Stimulated activated CD8-positive, alpha-beta memory T cell treated with anti-CD3 and anti-CD28 coated beads, Interleukin-4, amount 100 ng/mL, for 4 hours (primary cell): Measurements from ENCODE around the gene TRIM65.
"Not testable (repeated sequence)": the region's sequence is repeated elsewhere in the genome, so short reads cannot be mapped to it uniquely, and the experiment has no call there.

Experiments
- DNase-seq, 2 donors: peaks; one replicate each; pipeline ENCODE4 v3.0.0-alpha.2; 2020; ENCODE audit warnings: low read depth in 2 of 2, low spot score in 1 of 2

The TRIM65 gene

GRCh38 chr17:75854101-75854748, 42.5 kb downstream of the TRIM65 start:
- DNase-seq, result no peak

DNA sequence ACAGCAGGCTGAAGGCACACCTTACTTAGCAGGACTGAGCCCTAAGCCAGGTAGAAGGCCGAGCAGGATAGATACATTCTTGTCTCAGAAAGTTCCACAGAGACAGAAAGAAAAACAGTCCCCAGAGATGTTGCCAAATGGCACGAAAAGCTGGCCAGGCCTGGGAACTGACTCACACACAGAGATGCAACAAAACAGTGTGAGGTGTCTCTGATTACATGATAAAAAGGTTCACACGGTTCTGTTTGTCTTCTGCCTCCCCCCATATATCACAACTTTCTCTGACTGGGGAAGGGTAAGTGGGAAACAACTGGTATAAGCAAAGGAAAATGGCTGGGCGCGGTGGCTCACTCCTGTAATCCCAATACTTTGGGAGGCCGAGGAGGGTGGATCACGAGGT, 43.3 kb downstream of the TRIM65 start:
- no peak for DNase-seq

GRCh38 chr17:75851693-75851991, 45.1 kb downstream of the TRIM65 start:
- not testable (repeated sequence) for DNase-seq

DNA sequence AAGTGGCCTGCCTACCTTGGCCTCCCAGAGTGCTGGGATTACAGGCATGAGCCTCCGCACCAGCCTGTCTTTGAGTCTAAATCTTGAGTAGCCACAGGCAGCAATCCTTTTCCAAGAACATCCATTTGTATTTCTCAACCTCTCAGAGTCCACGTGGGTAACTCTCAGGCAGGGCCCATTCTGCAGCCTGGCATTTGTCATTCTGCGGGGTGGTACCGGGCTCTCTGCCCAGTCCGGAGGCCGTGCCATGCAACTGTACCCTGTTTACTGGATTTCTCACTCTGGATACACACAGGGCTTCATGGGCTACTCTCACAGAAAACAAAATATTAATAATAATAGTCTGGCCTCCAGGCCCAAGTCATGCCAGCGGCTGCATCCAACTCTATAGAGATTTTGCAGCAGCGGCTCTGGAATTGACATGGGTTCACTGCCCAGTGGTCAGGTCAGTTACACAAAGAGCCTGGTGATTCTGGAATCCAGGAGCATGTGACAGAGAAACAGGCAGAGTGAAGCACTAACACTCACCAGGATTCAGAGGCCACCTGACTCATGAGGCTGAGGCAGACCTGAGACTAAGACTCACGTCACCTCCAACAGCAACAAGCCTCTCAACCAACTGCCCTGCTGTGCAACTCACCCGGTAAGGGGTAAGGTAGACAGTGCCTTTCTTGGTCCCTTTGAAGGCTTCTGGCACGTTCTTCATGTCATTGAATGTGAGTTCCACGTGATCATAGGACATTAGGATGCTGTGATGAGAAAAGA, 45.6 kb downstream of the TRIM65 start:
- no peak for DNase-seq

DNA sequence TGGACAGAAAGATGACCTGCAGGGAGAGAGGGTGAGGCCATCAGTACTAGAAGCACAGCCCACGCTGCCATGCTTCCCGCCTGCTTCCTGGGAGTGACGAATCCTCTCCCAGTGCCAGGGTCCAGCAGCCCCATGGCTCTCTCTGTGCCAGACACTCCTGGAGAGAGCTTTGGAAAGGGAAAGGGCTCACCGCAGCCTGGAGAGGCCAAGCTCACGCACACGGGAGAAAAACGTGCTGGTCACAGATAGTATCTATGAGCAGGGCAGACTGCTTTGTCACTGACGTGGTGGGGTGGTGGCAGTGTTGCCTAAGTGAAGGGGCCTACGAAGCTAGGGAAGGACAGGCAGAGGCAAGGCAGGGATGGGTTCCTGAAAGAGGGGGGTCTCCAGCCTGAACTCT, 47.0 kb downstream of the TRIM65 start:
- DNase-seq, result no peak

DNA sequence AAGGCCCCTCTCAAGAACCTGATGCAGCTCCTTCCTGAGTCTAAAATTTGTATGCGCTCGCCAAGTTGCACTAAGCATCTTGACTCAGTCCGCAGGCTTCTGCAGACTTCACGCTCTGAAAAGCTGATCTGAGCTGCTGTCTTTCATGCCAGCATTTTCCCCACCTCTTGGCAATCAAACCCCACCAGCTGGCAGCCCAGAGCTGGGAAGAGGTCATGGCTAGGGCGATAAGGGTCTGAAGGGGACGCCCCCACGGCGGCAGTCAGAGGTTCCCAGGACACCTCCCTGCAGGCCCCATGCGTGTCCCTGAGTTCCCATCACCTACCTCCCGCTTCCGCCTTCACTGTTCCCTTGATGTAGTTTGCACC, 47.5 kb downstream of the TRIM65 start:
- no peak for DNase-seq

DNA sequence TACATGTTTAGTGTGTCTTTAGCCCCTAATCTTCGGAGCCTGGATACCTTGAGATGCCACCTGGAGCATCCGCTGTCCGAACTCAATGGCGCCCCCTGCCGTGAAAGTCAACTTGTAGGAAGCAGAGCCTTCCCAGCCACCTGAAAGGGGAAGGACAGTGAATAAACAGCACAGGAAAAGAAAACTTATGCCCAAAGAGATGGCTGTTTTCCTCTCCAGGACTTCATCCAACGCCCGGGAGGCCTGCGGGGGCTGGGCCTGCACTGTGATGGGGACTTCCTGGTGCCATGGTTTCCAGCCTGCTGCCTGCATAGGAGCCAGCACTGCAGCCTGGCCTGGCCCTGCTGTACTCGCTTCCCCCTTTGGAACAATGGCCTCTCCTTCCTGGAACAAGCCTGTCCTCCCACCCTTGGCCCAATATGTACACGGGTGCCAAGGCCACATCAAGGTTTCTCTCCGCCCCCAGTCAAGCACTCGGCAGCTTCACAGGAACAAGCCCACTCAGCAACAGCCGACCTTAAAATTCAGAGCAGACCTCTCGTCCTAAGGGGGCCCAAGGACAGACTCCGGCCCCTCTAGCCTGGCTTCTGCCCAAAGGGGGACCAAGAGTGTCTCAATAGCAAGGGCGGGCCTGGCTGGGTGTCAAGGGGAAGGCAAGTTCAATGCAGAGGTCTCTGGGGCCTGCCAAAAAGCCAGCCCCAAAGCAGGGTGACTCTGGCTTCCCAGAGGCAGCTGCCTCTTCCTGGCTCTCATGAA, 48.0 kb downstream of the TRIM65 start:
- DNase-seq, result peak; percentile 55 to 83

GRCh38 chr17:75847614-75848522, 48.9 kb downstream of the TRIM65 start:
- no peak for DNase-seq

GRCh38 chr17:75846692-75847613, 49.8 kb downstream of the TRIM65 start:
- no peak for DNase-seq

DNA sequence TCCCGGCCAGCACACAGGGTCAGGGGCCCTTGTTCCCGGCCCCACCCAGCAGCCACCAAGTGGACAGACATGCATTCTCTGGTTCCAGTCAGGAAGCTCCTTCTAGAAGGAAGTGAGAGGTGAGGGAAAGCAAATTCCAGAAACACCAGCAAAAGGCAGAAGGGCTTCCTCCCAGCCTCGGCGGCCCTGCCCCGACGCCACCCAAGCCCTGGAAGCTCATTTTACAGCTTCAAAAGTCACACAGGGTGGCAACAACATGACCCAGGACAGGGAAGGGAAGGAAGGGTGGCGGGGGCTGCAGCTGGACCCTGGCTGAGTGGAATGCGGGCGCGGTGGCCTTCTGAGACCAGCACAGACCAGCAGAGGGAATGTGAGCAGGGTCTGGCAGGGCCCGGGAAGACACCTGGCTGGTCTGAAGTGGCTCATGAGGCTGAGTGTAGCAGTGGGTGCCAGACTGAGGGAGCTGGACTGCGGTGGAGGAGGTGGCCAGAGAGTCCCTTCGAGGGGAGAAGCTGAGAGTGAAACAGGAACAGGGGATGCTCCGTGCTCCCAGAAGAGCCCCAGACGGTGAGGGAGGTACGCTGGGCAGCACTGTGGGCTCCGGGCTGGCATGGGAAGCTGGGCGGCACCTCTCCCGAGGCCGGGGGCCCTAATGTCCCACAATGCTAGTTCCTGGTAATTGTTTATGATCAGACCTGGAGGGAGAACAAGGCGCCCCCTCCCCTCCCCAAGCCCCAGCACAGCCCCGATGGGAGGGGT, 50.6 kb downstream of the TRIM65 start:
- DNase-seq, result no peak

DNA sequence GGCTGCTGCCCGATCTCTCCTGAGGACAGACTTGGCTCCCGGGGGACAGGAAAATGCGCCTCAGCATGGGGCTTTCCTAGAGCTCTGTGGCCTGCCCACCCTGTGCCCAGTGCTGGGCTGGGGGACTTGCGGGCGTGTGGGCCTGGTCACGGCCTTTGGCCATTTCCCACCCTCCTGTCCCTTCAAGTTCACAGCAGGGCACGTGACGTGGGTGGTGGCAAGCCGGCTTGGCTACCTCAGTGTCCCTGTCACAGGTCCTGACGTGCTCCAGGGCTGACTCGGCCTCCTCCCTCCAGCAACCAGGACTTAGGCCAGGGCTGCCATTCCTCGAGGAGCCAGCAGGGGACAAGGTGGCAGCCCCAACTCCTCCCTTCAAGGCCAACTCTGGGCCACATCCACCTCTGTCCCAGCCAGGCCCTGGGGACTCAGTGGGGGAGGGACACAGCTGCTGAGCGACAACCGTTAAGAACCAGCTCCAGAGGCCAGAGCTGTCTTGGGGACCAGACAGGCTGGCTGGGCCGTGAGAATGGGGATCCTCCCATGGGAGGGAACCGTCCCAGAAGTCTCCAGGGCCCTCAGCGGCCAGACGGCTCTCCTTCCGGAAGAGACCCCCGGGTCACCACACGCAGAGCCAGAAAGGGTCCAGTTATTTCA, 51.6 kb downstream of the TRIM65 start:
- DNase-seq, result peak in 1 of 2 donors; percentile 28

- DNase-seq, result no peak
Measured at GRCh38 chr17:75844530-75845057, 52.2 kb downstream of the TRIM65 start.

DNA sequence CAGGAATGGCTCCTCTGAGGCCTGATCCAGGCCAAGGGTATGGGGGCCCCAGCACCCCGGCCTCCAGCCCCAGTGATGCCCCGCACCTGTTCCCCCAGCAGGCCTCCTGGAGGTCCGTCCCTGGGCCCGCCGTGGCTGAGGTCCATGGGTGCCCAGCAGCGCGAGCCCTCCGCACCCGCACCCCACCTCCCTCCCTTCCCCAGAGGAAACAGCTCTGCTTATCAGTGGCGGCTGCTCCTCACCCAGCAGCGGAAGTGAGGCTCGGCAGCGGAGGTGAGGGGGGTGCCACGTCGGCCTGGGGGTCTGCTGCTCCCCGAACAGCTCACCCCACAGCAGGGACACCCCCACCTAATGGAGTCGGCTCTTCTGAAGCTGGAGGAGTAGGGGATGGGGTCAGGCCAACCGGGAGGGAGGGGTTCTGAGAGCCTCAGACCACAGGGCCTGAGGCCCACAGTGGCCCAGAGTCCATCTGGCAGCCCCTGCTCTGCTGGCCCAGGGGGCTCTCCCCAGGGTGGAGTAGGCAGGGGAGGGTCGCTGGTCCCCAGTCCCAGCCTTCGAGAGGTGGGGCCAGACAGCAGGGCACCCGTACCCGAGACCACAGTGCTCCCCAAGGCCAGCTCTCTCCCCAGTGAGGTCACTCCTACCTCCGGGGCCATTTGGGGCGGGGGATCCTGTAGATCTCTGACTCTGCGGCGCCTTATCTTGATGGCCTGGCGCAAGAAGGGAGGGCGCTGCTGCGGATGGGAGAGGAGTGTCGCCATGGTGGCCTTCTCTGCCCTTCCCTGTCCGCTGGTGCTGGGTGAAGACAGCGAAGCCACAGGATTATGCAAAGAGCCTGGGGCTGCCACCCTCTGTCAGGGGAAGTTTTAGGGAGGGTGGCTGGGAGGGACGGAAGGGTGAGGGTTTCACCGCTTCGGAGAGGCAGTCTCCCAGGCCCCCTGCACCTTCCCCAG, 52.9 kb downstream of the TRIM65 start, which contains the start of gene UNC13D:
UNC13D (minus strand) TSS at position 828 of the 953 bp plus-strand sequence; CDS start at position 761, 67 bp downstream.
- peak in 1 of 2 donors; percentile 44 for DNase-seq

- no peak for DNase-seq
Measured at GRCh38 chr17:75842963-75843576, 53.7 kb downstream of the TRIM65 start.

GRCh38 chr17:75842411-75842810, 54.3 kb downstream of the TRIM65 start:
- DNase-seq, result no peak

- no peak for DNase-seq
Measured at GRCh38 chr17:75840799-75841164, 56.0 kb downstream of the TRIM65 start.
